ENCODE results near the gene MRPL55. TPM values are rescaled to one million over a fixed set of nuclear protein-coding genes. Genes with fewer than 3 reads are reported as not detected.
"Not testable (repeated sequence)": the region's sequence is repeated elsewhere in the genome, so short reads cannot be mapped to it uniquely, and the experiment has no call there.

The MRPL55 gene
- total RNA-seq, 2 donors from 2014 or later, result 42.3 to 48.6 TPM

DNA sequence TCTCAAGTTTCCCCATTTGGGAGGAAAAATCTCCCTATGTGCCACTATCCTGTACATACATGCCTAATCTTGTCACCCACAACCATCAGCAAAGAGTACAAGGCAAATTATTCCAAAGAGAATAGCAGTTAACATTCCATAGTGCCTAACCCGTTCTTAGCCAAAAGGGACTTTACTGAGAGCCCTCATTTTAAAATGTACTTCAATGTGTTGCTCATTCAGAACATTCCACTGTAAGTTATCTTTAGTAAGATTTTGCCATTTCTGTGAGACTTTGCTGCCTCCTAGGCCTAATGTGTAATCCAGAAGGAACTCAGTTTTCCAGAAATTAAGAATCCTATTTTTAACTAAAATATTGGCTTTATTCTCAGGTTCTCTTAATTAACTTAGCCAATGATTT, 11.3 kb upstream of the MRPL55 start:
- ATAC-seq (replicated peaks), result no peak
- Mint-ChIP-seq H3K27me3 (no peaks in the 10 kb centered on the region), H3K4me1 (no peaks in the 10 kb centered on the region), H3K4me3 (peak overlapping the region; percentile 42), H3K27ac (no peak overlapping the region), H3K9me3 (no peaks in the 10 kb centered on the region), H3K36me3 (ENCODE audit: low read depth) (no peaks in the 10 kb centered on the region)

DNA sequence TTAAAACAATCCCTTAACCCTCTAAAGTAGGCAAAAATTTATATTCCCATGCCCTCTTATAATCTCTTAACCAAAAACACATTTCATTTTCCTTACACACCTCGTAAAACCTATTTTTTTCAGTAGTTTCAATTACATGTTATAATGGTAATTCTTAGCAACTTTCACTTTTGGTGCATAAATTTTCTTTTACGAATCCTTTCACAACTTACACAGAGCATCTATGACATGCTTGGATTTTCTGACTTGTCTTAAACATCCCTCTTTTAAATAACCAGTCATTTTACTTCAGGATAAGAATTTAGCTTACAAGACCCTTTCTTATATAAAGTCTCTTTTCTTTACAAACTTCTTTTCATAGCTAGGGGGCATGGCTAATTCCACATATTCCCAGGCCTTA, 8.9 kb upstream of the MRPL55 start:
- no peaks in the 10 kb centered on the region for H3K4me1 Mint-ChIP-seq
- no peaks in the 10 kb centered on the region for H3K9me3 Mint-ChIP-seq
- ATAC-seq (replicated peaks), result no peak
- H3K27me3 Mint-ChIP-seq, result no peaks in the 10 kb centered on the region
- no peak overlapping the region for H3K27ac Mint-ChIP-seq
- H3K36me3 Mint-ChIP-seq (ENCODE audit: low read depth), result no peaks in the 10 kb centered on the region
- H3K4me3 Mint-ChIP-seq, result no peak overlapping the region

DNA sequence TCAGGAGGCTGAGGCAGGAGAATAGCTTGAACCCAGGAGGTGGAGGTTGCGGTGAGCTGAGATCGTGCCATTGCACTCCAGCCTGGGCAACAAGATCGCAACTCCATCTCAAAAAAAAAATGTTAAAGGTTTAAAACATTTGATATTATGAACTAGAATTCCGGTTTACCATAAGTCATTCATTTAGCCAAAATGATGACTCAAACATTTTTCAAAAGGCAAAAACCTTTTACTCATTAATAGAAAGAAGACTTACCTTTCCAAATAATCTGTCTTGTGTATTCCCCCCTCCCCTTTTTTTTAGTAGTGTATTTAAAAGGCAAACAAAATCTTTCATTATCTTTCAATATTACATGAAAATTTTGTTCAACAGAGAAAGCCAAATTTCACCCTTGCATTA, 8.2 kb upstream of the MRPL55 start:
- H3K27me3 Mint-ChIP-seq, result no peaks in the 10 kb centered on the region
- no peak overlapping the region for H3K4me3 Mint-ChIP-seq
- no peak overlapping the region for H3K27ac Mint-ChIP-seq
- H3K4me1 Mint-ChIP-seq, result no peaks in the 10 kb centered on the region
- H3K36me3 Mint-ChIP-seq (ENCODE audit: low read depth), result no peaks in the 10 kb centered on the region
- no peak for ATAC-seq (replicated peaks)
- H3K9me3 Mint-ChIP-seq, result no peaks in the 10 kb centered on the region

DNA sequence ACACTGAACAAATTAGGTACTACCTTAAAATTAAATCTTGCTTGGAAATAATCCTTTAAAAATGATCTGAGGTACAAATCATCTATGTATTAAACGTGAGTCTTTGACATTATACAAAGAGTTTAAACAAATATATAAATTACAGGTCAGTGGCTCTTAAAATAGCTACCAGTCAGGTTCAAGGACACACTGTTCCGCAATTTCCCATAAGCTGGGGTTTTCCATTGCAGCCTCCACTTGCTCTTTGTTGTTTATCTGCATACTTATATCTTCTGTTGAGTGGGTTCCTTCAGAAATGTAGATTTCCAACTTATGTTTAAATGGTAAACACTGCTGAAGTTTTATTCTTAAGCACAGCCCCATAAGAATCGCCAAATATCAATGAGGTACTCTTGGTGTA, 5.7 kb upstream of the MRPL55 start:
- no peaks in the 10 kb centered on the region for H3K9me3 Mint-ChIP-seq
- H3K27me3 Mint-ChIP-seq, result no peaks in the 10 kb centered on the region
- H3K4me1 Mint-ChIP-seq, result peaks cover 3% of the 10 kb centered on the region
- no peak overlapping the region for H3K4me3 Mint-ChIP-seq
- no peak overlapping the region for H3K27ac Mint-ChIP-seq
- H3K36me3 Mint-ChIP-seq (ENCODE audit: low read depth), result no peaks in the 10 kb centered on the region
- ATAC-seq (replicated peaks), result no peak

DNA sequence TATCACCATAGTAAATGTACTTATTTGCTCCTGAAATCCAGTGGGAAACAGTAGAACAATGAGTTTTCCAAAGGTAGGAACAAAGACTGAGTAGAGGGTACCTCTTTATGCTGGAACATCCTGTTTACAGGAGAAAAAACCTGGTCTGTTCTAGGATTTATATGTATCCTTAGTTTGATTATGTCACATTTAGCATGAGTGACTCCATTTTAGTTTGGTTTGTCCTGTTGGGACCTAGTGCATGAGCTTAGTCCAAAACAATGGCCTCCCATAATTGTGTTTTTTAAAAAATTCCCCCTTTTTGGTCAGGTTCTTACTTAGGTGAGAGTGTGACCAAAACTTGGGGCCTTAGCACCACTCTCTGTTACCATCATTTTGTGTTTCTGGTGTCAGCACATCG, 3.5 kb upstream of the MRPL55 start:
- Mint-ChIP-seq H3K9me3 (no peaks in the 10 kb centered on the region), H3K4me3 (no peak overlapping the region), H3K27me3 (no peaks in the 10 kb centered on the region), H3K27ac (no peak overlapping the region), H3K36me3 (ENCODE audit: low read depth) (peaks cover 3% of the 10 kb centered on the region), H3K4me1 (peaks cover 5% of the 10 kb centered on the region)
- no peak for ATAC-seq (replicated peaks)

DNA sequence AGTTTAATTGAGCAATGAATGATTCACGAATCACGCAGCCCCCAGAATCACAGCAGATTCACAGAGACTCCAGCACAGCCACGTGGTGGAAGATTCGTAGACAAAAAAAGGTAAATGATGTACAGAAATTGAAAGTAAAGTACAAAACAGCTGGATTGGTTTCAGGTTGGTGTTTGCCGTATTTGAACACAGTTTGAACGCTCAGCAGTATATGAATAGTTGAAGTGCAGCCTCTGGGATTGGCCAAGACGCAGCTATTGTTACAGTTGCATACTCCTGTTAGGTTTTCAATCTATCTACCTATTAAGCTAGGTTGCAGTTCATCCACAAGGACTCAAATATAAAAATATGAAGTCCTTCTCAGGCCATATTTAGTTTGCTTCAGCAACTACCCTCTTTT, 3.1 kb upstream of the MRPL55 start:
- no peak overlapping the region for H3K27ac Mint-ChIP-seq
- H3K36me3 Mint-ChIP-seq (ENCODE audit: low read depth), result peaks cover 7% of the 10 kb centered on the region
- no peak for ATAC-seq (replicated peaks)
- no peaks in the 10 kb centered on the region for H3K9me3 Mint-ChIP-seq
- H3K4me1 Mint-ChIP-seq, result peaks cover 5% of the 10 kb centered on the region
- H3K27me3 Mint-ChIP-seq, result no peaks in the 10 kb centered on the region
- H3K4me3 Mint-ChIP-seq, result no peak overlapping the region

DNA sequence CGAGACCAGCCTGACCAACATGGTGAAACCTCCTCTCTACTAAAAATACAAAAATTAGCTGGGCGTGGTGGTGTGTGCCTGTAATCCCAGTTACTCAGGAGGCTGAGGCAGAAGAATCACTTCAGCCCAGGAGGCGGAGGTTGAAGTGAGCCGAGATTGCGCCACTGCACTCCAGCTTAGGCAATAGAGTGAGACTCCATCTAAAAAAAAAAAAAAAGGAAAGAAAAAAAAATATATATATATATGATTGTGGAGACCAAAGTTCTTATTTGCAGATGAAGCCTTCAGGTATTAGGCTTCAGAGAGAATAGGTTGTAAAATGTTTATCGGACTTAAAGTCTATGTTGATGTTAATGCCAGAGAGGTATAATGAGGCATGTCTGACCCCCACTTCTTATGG, 2.2 kb upstream of the MRPL55 start:
- peaks cover 16% of the 10 kb centered on the region for H3K36me3 Mint-ChIP-seq (ENCODE audit: low read depth)
- not testable (repeated sequence) for H3K4me1 Mint-ChIP-seq; ATAC-seq (replicated peaks); H3K27me3 Mint-ChIP-seq; H3K9me3 Mint-ChIP-seq; H3K4me3 Mint-ChIP-seq; H3K27ac Mint-ChIP-seq

DNA sequence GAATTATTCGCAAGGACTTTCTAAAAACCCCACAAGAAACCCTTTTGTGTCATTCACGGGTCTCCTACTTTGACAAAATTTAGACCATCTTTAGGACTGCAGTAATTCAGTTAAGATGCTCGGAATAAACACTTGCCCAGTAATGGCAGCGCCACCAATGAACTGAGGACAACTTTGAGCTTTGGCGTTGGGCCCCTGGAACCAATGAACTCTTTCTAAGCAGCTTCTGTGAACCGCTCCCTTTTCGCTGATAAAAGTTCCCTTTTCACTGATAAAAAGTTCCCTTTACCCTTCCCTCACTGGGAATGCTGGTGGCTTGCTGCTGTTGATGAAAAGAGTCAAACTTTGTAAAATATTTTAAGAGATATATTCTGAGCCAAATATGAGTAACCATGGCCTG, 1.5 kb upstream of the MRPL55 start:
- H3K36me3 Mint-ChIP-seq (ENCODE audit: low read depth), result peaks cover 18% of the 10 kb centered on the region
- H3K4me3 Mint-ChIP-seq, result peak overlapping the region; percentile 90
- no peaks in the 10 kb centered on the region for H3K9me3 Mint-ChIP-seq
- H3K27me3 Mint-ChIP-seq, result no peaks in the 10 kb centered on the region
- peaks cover 5% of the 10 kb centered on the region for H3K4me1 Mint-ChIP-seq
- no peak overlapping the region for H3K27ac Mint-ChIP-seq
- ATAC-seq (replicated peaks), result no peak

DNA sequence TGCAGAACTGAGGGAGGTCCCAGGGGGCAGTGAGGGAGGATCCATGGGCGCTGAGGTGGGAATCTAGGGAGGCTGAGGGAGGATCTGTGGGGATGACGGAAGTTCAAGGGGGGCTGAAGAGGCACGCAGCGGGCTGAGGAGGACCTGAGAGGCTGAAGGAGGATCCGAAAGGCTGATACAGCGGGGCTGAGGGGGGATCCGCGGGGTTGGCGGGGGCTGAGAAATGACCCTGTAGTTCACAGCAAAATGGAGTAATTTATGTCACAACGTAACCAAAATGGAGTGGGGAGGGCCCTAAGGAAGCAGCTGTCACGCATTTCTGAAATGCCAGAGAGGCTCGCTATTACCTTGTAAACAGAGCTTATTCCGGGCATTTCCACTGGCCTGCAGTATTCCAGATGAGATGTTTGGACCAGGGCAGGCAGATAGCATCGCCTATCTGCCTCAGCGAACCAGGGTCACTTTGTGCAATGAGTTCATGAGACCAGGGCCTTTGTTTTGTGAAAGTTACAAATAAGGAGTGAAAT, 926 bp upstream of the MRPL55 start:
- no peaks in the 10 kb centered on the region for H3K9me3 Mint-ChIP-seq
- H3K4me1 Mint-ChIP-seq, result peaks cover 5% of the 10 kb centered on the region
- peak overlapping the region; percentile 90 for H3K4me3 Mint-ChIP-seq
- peaks cover 18% of the 10 kb centered on the region for H3K36me3 Mint-ChIP-seq (ENCODE audit: low read depth)
- H3K27me3 Mint-ChIP-seq, result no peaks in the 10 kb centered on the region
- peak overlapping the region; percentile 91 for H3K27ac Mint-ChIP-seq
- no peak for ATAC-seq (replicated peaks)

DNA sequence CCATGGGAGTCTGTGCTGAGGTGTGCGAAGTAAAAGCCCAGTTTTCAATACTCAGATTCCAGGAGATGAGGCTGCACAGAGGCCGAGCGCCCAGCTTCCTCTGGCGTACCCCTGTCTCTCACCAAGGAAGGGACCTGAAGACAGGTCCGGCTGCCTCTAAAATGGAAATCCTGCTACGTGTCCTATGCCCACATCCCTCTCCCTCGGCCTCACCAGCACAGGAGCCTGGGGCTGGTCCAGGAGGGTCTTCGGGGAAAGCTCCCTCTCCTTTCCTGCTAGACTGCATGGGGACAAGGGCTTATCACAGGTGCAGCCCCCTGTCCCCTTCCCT, 392 bp downstream of the MRPL55 start:
- peak overlapping the region; percentile 90 for H3K4me3 Mint-ChIP-seq
- H3K27me3 Mint-ChIP-seq, result no peaks in the 10 kb centered on the region
- no peak for ATAC-seq (replicated peaks)
- peaks cover 18% of the 10 kb centered on the region for H3K36me3 Mint-ChIP-seq (ENCODE audit: low read depth)
- H3K4me1 Mint-ChIP-seq, result peaks cover 11% of the 10 kb centered on the region
- no peaks in the 10 kb centered on the region for H3K9me3 Mint-ChIP-seq
- H3K27ac Mint-ChIP-seq, result peak overlapping the region; percentile 91

DNA sequence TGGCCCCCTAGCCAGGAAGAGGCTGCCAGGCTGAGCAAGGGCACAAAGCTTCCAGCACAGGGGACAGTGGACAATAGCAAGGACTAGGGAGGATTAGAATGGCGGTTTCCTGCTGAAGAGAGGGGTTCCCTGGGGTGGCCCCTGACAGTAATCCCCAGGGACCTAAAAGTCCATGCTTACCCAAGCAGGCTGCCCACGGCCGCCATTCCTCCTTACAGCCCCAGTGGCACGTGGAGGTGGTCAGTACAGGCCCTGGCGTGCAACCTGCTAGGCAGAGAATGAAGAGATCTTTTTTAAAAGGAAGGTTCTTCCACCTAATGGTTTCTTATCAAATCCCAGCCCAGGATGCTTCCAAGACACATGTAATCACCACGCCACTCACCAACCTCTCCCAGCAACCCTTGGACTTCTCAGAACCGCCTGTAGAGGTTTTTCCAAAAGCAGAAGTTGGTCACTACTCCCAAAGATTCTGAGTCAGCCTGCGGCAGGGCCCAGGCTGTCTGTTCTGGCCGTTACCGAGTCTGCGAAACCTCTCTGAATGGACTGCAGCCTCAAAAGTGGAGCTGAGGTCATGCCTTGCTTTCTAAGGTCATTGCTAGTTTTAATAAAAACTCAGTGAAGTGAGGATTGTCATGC, 926 bp downstream of the MRPL55 start:
- Mint-ChIP-seq H3K27ac (peak overlapping the region; percentile 91), H3K27me3 (no peaks in the 10 kb centered on the region), H3K9me3 (no peaks in the 10 kb centered on the region), H3K36me3 (ENCODE audit: low read depth) (peaks cover 22% of the 10 kb centered on the region), H3K4me3 (peak overlapping the region; percentile 90), H3K4me1 (peaks cover 11% of the 10 kb centered on the region)
- ATAC-seq (replicated peaks), result no peak

DNA sequence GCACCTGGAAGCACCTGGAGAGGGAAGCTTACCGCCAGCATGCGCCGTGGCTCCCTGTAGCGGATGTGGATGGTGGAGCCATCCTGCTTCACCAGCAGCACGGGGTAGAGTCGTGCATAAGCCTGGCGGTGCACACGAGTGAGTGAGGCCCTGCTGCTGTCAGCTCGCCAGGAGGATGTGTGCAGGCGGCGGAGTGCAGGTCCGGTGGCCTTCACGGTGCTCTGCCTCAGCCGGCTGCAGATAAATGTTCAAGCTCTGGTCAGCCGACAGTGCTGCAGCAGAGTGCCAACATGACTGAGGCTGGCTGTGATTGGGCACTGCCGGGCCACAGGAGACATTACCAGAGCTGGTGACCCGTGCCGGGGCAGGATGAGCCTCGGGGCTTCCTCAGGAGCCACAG, 1.5 kb downstream of the MRPL55 start:
- Mint-ChIP-seq H3K4me3 (peak overlapping the region; percentile 90), H3K27me3 (no peaks in the 10 kb centered on the region), H3K27ac (peak overlapping the region; percentile 91), H3K36me3 (ENCODE audit: low read depth) (peaks cover 25% of the 10 kb centered on the region), H3K4me1 (peaks cover 11% of the 10 kb centered on the region), H3K9me3 (no peaks in the 10 kb centered on the region)
- ATAC-seq (replicated peaks), result no peak

DNA sequence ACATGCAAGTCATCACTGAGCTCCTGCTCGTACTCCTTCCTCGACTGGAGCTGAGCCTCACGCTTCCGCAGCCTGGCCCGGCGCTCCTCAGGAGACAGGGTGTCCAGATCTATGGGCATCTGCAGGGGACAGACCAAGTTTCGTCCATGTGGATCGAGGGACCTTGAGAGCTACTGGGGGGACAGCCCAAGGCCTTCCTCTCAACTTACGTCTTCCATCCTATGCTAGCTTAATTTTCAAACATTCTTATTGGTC, 2.4 kb downstream of the MRPL55 start:
- no peak overlapping the region for H3K27ac Mint-ChIP-seq
- ATAC-seq (replicated peaks), result no peak
- H3K4me3 Mint-ChIP-seq, result peak overlapping the region; percentile 20
- H3K36me3 Mint-ChIP-seq (ENCODE audit: low read depth), result peaks cover 25% of the 10 kb centered on the region
- no peaks in the 10 kb centered on the region for H3K9me3 Mint-ChIP-seq
- peaks cover 11% of the 10 kb centered on the region for H3K4me1 Mint-ChIP-seq
- H3K27me3 Mint-ChIP-seq, result no peaks in the 10 kb centered on the region

DNA sequence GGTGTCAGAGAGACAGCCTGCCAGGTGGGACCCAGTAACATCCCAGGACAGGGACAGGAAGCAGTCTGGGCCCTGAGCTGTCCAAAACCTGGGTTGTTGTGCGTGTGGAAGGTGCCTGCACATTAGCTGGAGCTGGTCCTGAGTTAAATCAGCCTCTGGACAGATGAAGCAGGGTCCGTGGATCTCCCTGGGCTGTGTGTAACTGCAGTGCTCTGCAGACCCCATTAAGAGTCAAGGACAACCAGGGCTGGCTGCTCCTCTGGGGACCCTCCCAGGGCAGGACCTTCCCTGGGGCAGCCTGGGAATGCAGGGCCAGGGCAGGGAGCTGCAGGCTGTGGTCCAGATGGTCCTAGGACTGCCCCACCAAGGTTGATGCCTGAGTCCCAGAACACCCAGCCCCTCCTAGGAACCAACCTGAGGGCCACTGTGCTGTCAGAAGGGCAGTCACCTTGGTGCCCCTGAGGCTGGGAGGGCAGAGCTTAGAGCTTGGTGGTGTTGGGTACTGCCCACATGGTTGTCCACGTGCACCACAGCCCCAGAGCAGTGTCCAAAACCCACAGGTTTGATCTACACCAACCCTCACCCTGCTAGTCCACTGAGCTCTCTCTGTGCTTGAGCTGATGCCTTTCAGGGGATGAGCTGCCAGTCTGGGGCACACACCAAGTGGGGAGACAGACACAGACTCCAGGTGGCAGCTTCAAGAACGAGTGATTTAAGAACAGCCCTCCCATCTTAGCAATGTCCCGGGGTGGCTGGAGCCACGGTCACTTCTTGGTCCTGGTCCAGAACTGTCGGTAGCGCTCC, 2.9 kb downstream of the MRPL55 start:
- Mint-ChIP-seq H3K27ac (no peak overlapping the region), H3K27me3 (no peaks in the 10 kb centered on the region), H3K9me3 (no peaks in the 10 kb centered on the region), H3K4me3 (peak overlapping the region; percentile 20), H3K36me3 (ENCODE audit: low read depth) (peaks cover 30% of the 10 kb centered on the region), H3K4me1 (peaks cover 16% of the 10 kb centered on the region)
- ATAC-seq (replicated peaks), result no peak

DNA sequence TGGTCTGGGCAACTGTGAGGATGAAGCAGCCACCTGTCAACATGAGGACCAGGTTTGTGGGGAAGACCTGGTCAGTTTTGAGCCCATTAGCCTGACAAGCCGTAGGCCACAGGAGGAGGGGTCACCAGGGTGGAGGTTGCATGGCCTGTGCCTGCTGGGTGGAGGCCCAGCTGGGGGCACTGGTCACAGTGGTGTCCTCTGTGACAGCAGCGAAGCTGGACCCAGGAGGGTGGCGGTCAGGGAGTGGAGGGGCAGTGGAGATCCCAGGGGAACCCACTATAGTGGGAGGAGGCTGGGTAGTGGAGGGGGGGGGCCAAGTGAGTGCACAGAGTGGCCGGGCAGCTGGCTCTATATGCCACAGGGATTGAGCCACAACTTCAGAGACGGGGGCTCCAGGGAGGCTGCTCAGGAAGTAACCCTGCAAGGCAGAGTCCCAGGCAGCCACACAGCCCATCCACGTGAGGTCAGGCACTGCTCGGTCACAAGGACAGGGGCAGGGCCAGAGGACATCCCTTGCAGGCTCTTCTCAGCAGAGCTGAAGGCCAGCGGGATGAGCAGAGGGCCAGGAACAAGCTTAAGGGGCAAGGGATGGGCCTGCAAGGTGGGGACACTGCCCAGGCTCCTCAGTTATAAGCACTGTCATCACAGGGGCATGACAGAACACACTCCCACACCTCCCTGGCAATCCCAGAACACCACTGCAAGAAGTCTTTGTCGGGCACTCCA, 3.7 kb downstream of the MRPL55 start:
- no peak overlapping the region for H3K27ac Mint-ChIP-seq
- H3K9me3 Mint-ChIP-seq, result no peaks in the 10 kb centered on the region
- no peaks in the 10 kb centered on the region for H3K27me3 Mint-ChIP-seq
- ATAC-seq (replicated peaks), result no peak
- H3K4me3 Mint-ChIP-seq, result peak overlapping the region; percentile 91
- H3K36me3 Mint-ChIP-seq (ENCODE audit: low read depth), result peaks cover 38% of the 10 kb centered on the region
- peaks cover 17% of the 10 kb centered on the region for H3K4me1 Mint-ChIP-seq
